ENCODE measurements around the gene ARHGEF25. TPM values are rescaled to one million over a fixed set of nuclear protein-coding genes. Genes with fewer than 3 reads are reported as not detected.
A peak's percentile ranks its signal among the peaks of the same experiment; 100 is the strongest.

Gene ARHGEF25
- total and polyA plus RNA-seq, 2 of the 13 experiments (the other 11 are each of a cell fraction or from before 2014, with no cell fraction given): 11.5 to 12.5 TPM

GRCh38 chr12:57583008-57583831, 28.0 kb upstream of the ARHGEF25 start (continued):
- no peak for TF ChIP-seq AGO1 (IDR thresholded peaks at IDR 0.05; ENCODE audit: low read depth, low read length, poor library complexity, severe bottlenecking)
- TF ChIP-seq, protein P1, sequence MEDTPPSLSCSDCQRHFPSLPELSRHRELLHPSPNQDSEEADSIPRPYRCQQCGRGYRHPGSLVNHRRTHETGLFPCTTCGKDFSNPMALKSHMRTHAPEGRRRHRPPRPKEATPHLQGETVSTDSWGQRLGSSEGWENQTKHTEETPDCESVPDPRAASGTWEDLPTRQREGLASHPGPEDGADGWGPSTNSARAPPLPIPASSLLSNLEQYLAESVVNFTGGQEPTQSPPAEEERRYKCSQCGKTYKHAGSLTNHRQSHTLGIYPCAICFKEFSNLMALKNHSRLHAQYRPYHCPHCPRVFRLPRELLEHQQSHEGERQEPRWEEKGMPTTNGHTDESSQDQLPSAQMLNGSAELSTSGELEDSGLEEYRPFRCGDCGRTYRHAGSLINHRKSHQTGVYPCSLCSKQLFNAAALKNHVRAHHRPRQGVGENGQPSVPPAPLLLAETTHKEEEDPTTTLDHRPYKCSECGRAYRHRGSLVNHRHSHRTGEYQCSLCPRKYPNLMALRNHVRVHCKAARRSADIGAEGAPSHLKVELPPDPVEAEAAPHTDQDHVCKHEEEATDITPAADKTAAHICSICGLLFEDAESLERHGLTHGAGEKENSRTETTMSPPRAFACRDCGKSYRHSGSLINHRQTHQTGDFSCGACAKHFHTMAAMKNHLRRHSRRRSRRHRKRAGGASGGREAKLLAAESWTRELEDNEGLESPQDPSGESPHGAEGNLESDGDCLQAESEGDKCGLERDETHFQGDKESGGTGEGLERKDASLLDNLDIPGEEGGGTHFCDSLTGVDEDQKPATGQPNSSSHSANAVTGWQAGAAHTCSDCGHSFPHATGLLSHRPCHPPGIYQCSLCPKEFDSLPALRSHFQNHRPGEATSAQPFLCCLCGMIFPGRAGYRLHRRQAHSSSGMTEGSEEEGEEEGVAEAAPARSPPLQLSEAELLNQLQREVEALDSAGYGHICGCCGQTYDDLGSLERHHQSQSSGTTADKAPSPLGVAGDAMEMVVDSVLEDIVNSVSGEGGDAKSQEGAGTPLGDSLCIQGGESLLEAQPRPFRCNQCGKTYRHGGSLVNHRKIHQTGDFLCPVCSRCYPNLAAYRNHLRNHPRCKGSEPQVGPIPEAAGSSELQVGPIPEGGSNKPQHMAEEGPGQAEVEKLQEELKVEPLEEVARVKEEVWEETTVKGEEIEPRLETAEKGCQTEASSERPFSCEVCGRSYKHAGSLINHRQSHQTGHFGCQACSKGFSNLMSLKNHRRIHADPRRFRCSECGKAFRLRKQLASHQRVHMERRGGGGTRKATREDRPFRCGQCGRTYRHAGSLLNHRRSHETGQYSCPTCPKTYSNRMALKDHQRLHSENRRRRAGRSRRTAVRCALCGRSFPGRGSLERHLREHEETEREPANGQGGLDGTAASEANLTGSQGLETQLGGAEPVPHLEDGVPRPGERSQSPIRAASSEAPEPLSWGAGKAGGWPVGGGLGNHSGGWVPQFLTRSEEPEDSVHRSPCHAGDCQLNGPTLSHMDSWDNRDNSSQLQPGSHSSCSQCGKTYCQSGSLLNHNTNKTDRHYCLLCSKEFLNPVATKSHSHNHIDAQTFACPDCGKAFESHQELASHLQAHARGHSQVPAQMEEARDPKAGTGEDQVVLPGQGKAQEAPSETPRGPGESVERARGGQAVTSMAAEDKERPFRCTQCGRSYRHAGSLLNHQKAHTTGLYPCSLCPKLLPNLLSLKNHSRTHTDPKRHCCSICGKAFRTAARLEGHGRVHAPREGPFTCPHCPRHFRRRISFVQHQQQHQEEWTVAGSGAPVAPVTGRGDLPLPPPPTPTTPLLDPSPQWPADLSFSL (CRISPR knock-in tag; IDR thresholded peaks at IDR 0.05): no peak
- TF ChIP-seq RFXANK (CRISPR knock-in tag; IDR thresholded peaks at IDR 0.05): no peak
- no peak for TF ChIP-seq ZMAT3 (CRISPR knock-in tag; conservative IDR thresholded peaks at IDR 0.05)
- no peak for TF ChIP-seq SATB2 (CRISPR knock-in tag; IDR thresholded peaks at IDR 0.05)
- no peak for TF ChIP-seq ZBTB1 (CRISPR knock-in tag; IDR thresholded peaks at IDR 0.05; ENCODE audit: borderline replicate concordance)
- no peak for TF ChIP-seq EHMT2 (IDR thresholded peaks at IDR 0.05; ENCODE audit: borderline replicate concordance, low read depth, low read length)
- TF ChIP-seq SSRP1 (CRISPR knock-in tag; IDR thresholded peaks at IDR 0.05): no peak
- TF ChIP-seq DPF2 (CRISPR knock-in tag; IDR thresholded peaks at IDR 0.05; ENCODE audit: borderline replicate concordance, low read depth): no peak
- peak; percentile 47 for TF ChIP-seq SAP130 (CRISPR knock-in tag; IDR thresholded peaks at IDR 0.05; ENCODE audit: low read depth)
- no peak for TF ChIP-seq RORA (CRISPR knock-in tag; IDR thresholded peaks at IDR 0.05)
- no peak for TF ChIP-seq JUN (CRISPR knock-in tag; IDR thresholded peaks at IDR 0.05)
